T-cell (primary cell): Measurements from ENCODE around the gene AGMO. TPM values are rescaled to one million over a fixed set of nuclear protein-coding genes. Genes with fewer than 3 reads are reported as not detected.

Experiments used
- ATAC-seq, 4 experiments: fragments of 200-7000 bp in 3 of 4; fragments of 150-1000 bp in 1 of 4; cut with Tn5 transposase; replicated peaks in 1 of 4; 1 replicate in 3 of 4; 2 replicates in 1 of 4; pipeline ENCODE4 v1.10.0; 2021; ENCODE audit warnings: moderate library complexity in 3 of 4, mild to moderate bottlenecking in 2 of 4, moderate number of reproducible peaks in 1 of 4
- CTCF ChIA-PET, 2 donors: fragments of 300-600 bp; sonication (Branson Sonifier 250); formaldehyde crosslinking; loops; one replicate each; lab custom pipeline; 2022; ENCODE audit warnings: antibody characterized with exemption in 2 of 2; lab: Charles Lee
- POLR2A ChIA-PET, 2 donors: fragments of 300-600 bp; sonication (Branson Sonifier 250); formaldehyde crosslinking; loops; one replicate each; lab custom pipeline; 2022; ENCODE audit warnings: antibody characterized with exemption in 2 of 2; lab: Charles Lee
- DNase-seq, 35 experiments: peaks; one replicate each; pipeline versions ENCODE4 v3.0.0 to v3.0.0-alpha.2; 2013 to 2023
- H3K27ac ChIP-seq: one replicate; pipeline ENCODE4 v1.5.1; 2013; ENCODE audit warnings: low read length
- H3K27me3 ChIP-seq, 2 experiments: replicated peaks in 1 of 2; 1 replicate in 1 of 2; 2 replicates in 1 of 2; pipeline versions ENCODE4 v1.6.1 to v1.7.0; 2013; ENCODE audit warnings: low read length in 1 of 2, mixed read lengths in 1 of 2; ENCODE audit not compliant: control insufficient read depth in 2 of 2, insufficient read depth in 2 of 2; ENCODE audit errors: extremely low read depth in 1 of 2
- H3K36me3 ChIP-seq, 2 donors: 1 replicate in 1 of 2; 2 replicates in 1 of 2; pipeline versions ENCODE4 v1.6.1 to v1.7.0; 2013; ENCODE audit warnings: low read length in 1 of 2; ENCODE audit not compliant: control insufficient read depth in 2 of 2, insufficient read depth in 1 of 2; ENCODE audit errors: extremely low read depth in 1 of 2
- H3K4me1 ChIP-seq, 2 experiments: 1 replicate in 1 of 2; 2 replicates in 1 of 2; pipeline versions ENCODE4 v1.6.1 to v1.7.0; 2013; ENCODE audit warnings: low read length in 2 of 2, mixed read lengths in 1 of 2; ENCODE audit not compliant: insufficient read depth in 2 of 2, control insufficient read depth in 1 of 2; ENCODE audit errors: extremely low read depth in 1 of 2
- H3K4me3 ChIP-seq, 2 donors: 1 replicate in 1 of 2; 2 replicates in 1 of 2; pipeline versions ENCODE4 v1.5.1 to v1.7.0; 2013; ENCODE audit warnings: mild to moderate bottlenecking in 2 of 2, low read length in 1 of 2, moderate library complexity in 1 of 2; ENCODE audit not compliant: control insufficient read depth in 1 of 2; ENCODE audit errors: extremely low read depth in 1 of 2
- H3K9me3 ChIP-seq: 2 replicates; pipeline ENCODE4 v1.7.0; 2013
- H3K27ac Mint-ChIP-seq, 2 donors: one replicate each; pipeline ENCODE4 v1.8.0; 2020 to 2021; ENCODE audit warnings: mild to moderate bottlenecking in 2 of 2, mixed read lengths in 2 of 2
- H3K27me3 Mint-ChIP-seq, 2 donors: one replicate each; pipeline ENCODE4 v1.8.0; 2021 to 2022; ENCODE audit warnings: mixed read lengths in 2 of 2
- H3K36me3 Mint-ChIP-seq: one replicate; pipeline ENCODE4 v1.8.0; 2021; ENCODE audit warnings: mixed read lengths
- H3K4me1 Mint-ChIP-seq, 3 donors: one replicate each; pipeline ENCODE4 v1.8.0; 2020 to 2022; ENCODE audit warnings: mixed read lengths in 3 of 3, mild to moderate bottlenecking in 1 of 3
- H3K4me3 Mint-ChIP-seq, 3 donors: one replicate each; pipeline ENCODE4 v1.8.0; 2020 to 2022; ENCODE audit warnings: mild to moderate bottlenecking in 3 of 3, mixed read lengths in 3 of 3, moderate library complexity in 3 of 3
- H3K9me3 Mint-ChIP-seq, 3 donors: one replicate each; pipeline ENCODE4 v1.8.0; 2020 to 2022; ENCODE audit warnings: mixed read lengths in 3 of 3
- WGBS: methylation state at CpG from one replicate; pipeline ENCODE4 v1.1.5; 2013; ENCODE audit warnings: missing lambda C conversion rate; ENCODE audit not compliant: insufficient coverage; 5-methylcytosine and 5-hydroxymethylcytosine counted together
- total RNA-seq, 35 experiments: library from RNA in 6 of 35; stranded (reverse) in 6 of 35; fragments of 120-200 nt in 1 of 35; gene quantifications; one replicate each; pipeline versions ENCODE4 v1.2.1 to v1.2.4 and lab custom pipeline; 2013 to 2026

AGMO gene
- total RNA-seq, 5 donors from 2014 or later (not counting 1 experiment from before 2014, with no cell fraction given): not detected

DNA sequence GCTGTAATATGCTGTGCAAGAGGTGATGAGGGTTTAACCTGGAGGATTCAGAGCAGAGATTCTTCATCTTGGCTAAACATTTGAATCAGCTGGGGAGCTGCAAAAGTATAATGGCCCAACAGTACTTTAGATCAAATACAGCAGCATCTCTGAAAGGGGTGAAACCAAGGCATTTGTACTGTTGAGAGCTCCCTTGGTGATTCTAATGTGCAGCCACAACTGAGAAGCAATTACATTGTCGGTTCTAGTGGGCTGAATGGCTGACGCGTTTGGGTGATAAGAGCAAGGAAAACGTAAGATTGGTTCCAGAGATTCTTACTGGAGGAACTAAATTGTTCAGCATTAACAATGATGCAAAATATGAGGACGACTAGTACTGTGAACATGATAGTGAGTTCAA lies 269.7 kb downstream of the AGMO start:
- Histone ChIP-seq H3K9me3 (no peaks in the 10 kb centered on the region), H3K4me3 (no peak overlapping the region), H3K27me3 (no peaks in the 10 kb centered on the region), H3K27ac (no peak overlapping the region), H3K4me1 (no peaks in the 10 kb centered on the region), H3K36me3 (no peaks in the 10 kb centered on the region)
- H3K27me3 Mint-ChIP-seq: no peaks in the 10 kb centered on the region
- 95% methylated on average over 4 of the region's 5 CpGs for WGBS
- ChIA-PET POLR2A (no interaction called here), CTCF (interaction anchor here (0.7 kb wide), 2 partner anchors 32 to 538 kb away, joined by 3 to 4 read pairs; no protein-coding TSS in a partner anchor)
- H3K27ac Mint-ChIP-seq: no peak overlapping the region
- H3K4me3 Mint-ChIP-seq: no peak overlapping the region
- H3K36me3 Mint-ChIP-seq: no peaks in the 10 kb centered on the region
- DNase-seq: no peak
- no peaks in the 10 kb centered on the region for H3K4me1 Mint-ChIP-seq
- no peak for ATAC-seq
- peaks cover 4 to 9% (median 5%) of the 10 kb centered on the region in 3 donors for H3K9me3 Mint-ChIP-seq

GRCh38 chr7:15291699-15292098 lies 270.1 kb downstream of the AGMO start:
- H3K36me3 ChIP-seq: no peaks in the 10 kb centered on the region
- H3K27ac Mint-ChIP-seq: no peak overlapping the region
- no peaks in the 10 kb centered on the region for H3K4me1 ChIP-seq
- H3K9me3 ChIP-seq: no peaks in the 10 kb centered on the region
- H3K4me3 ChIP-seq: no peak overlapping the region
- ChIA-PET POLR2A (no interaction called here), CTCF (no interaction called here)
- H3K4me3 Mint-ChIP-seq: no peak overlapping the region
- no peaks in the 10 kb centered on the region for H3K4me1 Mint-ChIP-seq
- DNase-seq (no peak), ATAC-seq (no peak)
- H3K27me3 ChIP-seq: no peaks in the 10 kb centered on the region
- no peaks in the 10 kb centered on the region for H3K27me3 Mint-ChIP-seq
- no peak overlapping the region for H3K27ac ChIP-seq
- 100% methylated on average over 1 of the region's 6 CpGs for WGBS
- H3K9me3 Mint-ChIP-seq: peaks cover 2 to 9% (median 4%) of the 10 kb centered on the region in 3 donors
- no peaks in the 10 kb centered on the region for H3K36me3 Mint-ChIP-seq

DNA sequence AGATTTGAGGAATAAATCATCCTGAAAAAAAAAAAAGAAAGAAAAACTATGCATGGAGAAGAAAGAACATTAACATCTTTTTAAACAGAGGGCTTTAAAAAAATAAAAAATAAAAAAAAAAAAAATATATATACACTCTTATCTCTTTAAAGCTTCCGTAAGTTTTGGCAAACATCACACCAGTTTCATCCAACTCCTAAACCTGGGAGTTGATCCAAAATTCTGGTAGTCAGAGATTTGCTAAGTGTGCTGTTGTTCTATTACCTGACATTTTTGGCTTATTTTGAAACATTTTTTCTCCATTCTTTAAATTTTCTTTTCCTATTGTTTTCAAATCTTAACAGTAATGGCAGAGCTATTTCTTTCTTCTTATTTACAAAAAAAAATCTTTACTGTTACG lies 273.1 kb downstream of the AGMO start:
- no peak overlapping the region for H3K4me3 ChIP-seq
- no peak overlapping the region for H3K27ac Mint-ChIP-seq
- peaks cover 12 to 13% (median 12%) of the 10 kb centered on the region in 3 donors for H3K9me3 Mint-ChIP-seq
- no peak for DNase-seq
- H3K4me1 ChIP-seq: no peaks in the 10 kb centered on the region
- no peaks in the 10 kb centered on the region for H3K9me3 ChIP-seq
- ChIA-PET CTCF (no interaction called here), POLR2A (no interaction called here)
- no peaks in the 10 kb centered on the region for H3K27me3 ChIP-seq
- no peaks in the 10 kb centered on the region for H3K36me3 ChIP-seq
- H3K36me3 Mint-ChIP-seq: no peaks in the 10 kb centered on the region
- no peak overlapping the region for H3K27ac ChIP-seq
- no peak for ATAC-seq
- no CpG with 5 or more reads among the region's 2 CpGs for WGBS
- H3K4me1 Mint-ChIP-seq: no peaks in the 10 kb centered on the region
- H3K27me3 Mint-ChIP-seq: no peaks in the 10 kb centered on the region
- H3K4me3 Mint-ChIP-seq: no peak overlapping the region

GRCh38 chr7:15284396-15284795 lies 277.4 kb downstream of the AGMO start:
- Histone ChIP-seq H3K4me3 (no peak overlapping the region), H3K27ac (no peak overlapping the region), H3K9me3 (no peaks in the 10 kb centered on the region), H3K4me1 (no peaks in the 10 kb centered on the region), H3K27me3 (no peaks in the 10 kb centered on the region), H3K36me3 (no peaks in the 10 kb centered on the region)
- Mint-ChIP-seq H3K27me3 (no peaks in the 10 kb centered on the region), H3K27ac (no peak overlapping the region), H3K4me1 (no peaks in the 10 kb centered on the region), H3K9me3 (peaks cover 14 to 33% (median 25%) of the 10 kb centered on the region in 3 donors), H3K4me3 (no peak overlapping the region), H3K36me3 (no peaks in the 10 kb centered on the region)
- ATAC-seq (no peak), DNase-seq (no peak)
- ChIA-PET CTCF (no interaction called here), POLR2A (no interaction called here)
- WGBS: no CpG with 5 or more reads among the region's 1 CpG

DNA sequence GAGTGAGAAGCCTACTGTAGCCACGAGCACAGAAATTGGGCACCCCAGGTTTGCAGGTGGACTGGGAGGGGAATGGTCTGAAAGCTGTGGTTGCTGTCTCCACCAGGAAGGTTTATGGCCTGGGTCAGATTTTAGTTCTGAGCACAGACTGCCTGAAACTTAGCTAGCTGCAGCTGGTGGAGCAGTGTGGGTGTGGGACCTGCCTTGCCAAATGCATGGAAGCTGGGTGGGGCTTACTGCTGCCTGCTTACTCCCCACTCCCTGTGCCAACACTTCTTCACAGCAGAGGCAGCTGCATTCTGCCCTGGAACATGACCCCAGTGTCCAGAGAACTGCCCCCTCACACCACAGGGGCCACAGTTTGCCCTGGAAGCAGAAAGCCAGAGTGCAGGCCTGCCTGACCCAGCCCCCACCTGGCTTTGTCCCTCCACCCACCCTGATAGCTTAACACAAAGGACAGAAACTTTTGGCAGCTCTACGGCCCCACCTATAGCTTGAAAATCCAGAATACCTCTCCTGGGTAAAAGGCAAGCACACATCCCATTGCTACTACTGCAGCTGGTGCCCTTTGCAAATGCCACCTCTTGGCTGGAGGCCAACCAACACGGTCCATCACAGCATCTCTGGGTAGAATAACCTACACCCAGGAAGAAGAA lies 281.6 kb downstream of the AGMO start:
- 34% methylated on average over 3 of the region's 3 CpGs for WGBS
- Mint-ChIP-seq H3K36me3 (no peaks in the 10 kb centered on the region), H3K9me3 (peaks cover 23 to 41% (median 39%) of the 10 kb centered on the region in 3 donors), H3K27me3 (no peaks in the 10 kb centered on the region), H3K27ac (no peak overlapping the region), H3K4me3 (no peak overlapping the region), H3K4me1 (no peaks in the 10 kb centered on the region)
- Histone ChIP-seq H3K27me3 (no peaks in the 10 kb centered on the region), H3K36me3 (no peaks in the 10 kb centered on the region), H3K27ac (no peak overlapping the region), H3K4me1 (no peaks in the 10 kb centered on the region), H3K4me3 (no peak overlapping the region), H3K9me3 (no peaks in the 10 kb centered on the region)
- DNase-seq: no peak
- ChIA-PET CTCF (no interaction called here), POLR2A (no interaction called here)
- ATAC-seq: no peak

DNA sequence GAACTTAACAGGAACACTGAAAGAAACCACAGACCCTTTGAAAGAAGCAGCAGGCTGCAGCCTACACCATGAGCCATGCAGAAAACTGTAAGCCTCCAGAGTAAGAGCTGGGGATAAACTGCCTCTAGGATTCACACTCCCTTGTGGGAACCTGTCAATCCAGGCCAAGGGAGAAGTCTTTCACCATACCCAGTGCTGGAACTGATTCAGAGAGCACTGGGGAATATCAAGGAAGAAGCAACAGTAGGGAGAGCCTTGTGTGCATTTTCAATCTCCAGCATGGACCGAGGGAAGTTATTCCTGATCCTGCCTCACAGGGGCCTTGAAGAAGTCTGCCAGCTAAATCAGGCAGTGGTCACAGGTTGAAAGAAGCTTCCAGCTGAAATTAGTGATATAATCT lies 282.2 kb downstream of the AGMO start:
- Histone ChIP-seq H3K27ac (no peak overlapping the region), H3K36me3 (no peaks in the 10 kb centered on the region), H3K9me3 (no peaks in the 10 kb centered on the region), H3K4me3 (no peak overlapping the region), H3K27me3 (no peaks in the 10 kb centered on the region), H3K4me1 (no peaks in the 10 kb centered on the region)
- DNase-seq (no peak), ATAC-seq (no peak)
- POLR2A ChIA-PET: no interaction called here
- CTCF ChIA-PET: no interaction called here
- Mint-ChIP-seq H3K36me3 (no peaks in the 10 kb centered on the region), H3K9me3 (peaks cover 23 to 41% (median 39%) of the 10 kb centered on the region in 3 donors), H3K27me3 (no peaks in the 10 kb centered on the region), H3K4me1 (no peaks in the 10 kb centered on the region), H3K27ac (no peak overlapping the region), H3K4me3 (no peak overlapping the region)
- WGBS: 80% methylated on average over 1 of the region's 1 CpG
